ENCODE results near the gene DGLUCY.
"Not testable (repeated sequence)": the region's sequence is repeated elsewhere in the genome, so short reads cannot be mapped to it uniquely, and the experiment has no call there.

Gene DGLUCY

GRCh38 chr14:91138511-91139359 lies 24.9 kb downstream of the DGLUCY start:
- peak; percentile 16 for DNase-seq

DNA sequence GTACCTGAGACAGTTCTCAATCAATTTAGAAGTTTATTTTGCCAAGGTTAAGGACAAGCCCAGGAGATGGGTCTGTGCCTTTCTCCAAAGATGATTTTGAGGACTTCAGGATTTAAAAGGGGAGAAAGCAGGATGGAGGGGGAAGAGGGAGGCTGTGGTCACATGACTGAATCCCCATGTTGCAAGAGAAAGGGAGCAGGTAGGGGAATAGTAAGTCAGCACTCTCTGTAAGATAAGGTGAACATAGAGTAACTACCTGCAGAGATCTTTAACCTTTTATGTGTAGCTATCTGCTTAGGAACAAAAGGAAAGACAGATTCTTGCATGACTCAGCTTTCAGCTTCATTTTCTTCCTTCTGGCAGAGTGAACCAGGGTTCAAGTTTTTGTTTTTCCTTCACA lies 25.9 kb downstream of the DGLUCY start:
- no peak for DNase-seq

GRCh38 chr14:91140672-91141071 lies 26.8 kb downstream of the DGLUCY start:
- no peak for DNase-seq

GRCh38 chr14:91142214-91142668 lies 28.4 kb downstream of the DGLUCY start:
- DNase-seq = peak; percentile 14

DNA sequence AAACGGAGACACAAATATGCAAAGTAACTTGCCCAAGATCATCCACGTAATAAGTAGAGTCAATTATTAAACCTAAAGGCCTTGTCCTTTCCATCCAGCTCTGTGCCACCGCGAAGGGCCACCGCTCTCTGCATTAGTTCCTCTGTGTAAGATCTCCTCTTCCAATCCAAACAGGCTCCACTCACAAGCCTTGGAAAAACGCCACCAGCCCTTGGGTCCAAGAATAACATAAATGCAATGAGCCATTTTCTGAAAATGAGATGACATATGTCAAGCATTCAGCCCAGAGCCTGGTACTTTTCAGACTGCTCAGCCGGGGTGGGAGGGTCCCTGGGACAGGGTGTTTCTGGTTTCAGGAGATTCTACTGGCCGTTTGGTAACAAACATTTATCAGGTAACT lies 30.0 kb downstream of the DGLUCY start:
- no peak for DNase-seq

DNA sequence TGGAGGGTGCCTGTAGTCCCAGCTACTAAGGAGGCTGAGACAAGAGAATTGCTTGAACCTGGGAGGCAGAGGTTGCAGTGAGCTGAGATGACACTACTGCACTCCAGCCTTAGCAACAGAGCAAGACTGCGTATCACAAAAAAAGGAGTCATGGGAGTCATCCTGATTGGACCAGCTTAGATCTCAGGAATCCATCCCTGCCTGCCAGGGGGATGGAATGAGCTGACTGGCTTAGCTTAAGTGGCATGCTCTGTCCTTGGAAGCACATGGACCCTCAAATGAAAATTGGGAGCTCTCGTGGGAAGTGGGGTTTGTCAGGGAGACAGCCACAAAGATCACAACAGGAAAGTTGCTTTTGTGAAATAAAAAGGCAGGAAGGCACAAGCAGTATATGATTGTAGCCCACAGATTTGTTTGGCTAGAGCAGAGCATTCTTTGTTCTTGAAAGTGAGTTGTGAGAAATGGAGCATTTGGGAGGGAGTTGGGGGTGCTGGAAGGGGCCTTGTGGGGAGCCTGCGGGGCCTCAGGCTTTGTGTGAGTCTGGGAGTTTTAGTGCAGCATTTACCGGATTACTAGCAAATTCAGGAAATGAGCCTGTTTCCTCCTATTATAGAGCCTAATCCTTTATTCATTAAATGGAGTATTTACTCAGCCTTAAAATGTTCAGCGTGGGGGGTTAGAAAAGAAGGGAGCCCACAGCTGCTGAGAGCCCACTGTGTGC lies 30.7 kb downstream of the DGLUCY start:
- no peak for DNase-seq

- no peak for DNase-seq
These were observed 31.7 kb downstream of the DGLUCY start for GRCh38 chr14:91145391-91146160.

DNA sequence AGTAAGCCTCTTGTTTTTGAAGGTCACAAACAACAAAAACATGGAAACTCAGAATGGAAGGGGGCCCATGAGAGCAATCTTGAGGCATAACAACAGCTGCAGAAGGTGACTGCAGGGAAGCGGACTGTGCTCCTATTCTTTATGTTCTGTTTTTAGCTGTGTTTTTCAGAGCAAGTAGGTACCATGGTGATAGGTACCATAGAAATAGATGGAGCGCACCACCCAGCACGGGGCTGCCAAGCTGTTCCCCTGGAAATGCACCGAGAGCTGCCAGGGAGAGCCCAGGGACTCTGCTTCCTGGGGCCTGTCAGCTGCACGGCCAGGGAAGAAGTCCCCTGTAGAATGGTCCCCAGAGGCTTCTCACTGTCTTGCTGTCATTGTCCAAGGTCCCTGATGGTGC lies 32.8 kb downstream of the DGLUCY start:
- DNase-seq = no peak

DNA sequence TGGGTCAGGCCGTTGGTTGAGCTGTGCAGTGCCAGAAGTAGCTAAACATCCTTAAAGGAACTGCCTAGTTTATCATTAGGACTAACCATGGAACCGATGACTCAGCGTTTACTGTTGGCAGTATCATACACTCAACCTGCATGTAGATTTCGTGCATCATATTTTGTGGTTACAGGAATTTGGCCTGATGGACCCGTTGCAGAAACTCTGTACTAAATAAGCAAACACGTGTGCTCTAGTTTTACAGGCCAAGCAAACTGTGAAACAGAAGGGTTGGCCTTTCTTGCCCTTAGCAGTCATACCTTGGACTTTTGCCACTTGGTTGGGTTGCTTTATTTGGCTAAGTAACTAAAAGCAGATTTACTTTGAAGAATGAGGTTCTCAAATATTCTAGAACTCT lies 35.6 kb downstream of the DGLUCY start:
- no peak for DNase-seq

DNA sequence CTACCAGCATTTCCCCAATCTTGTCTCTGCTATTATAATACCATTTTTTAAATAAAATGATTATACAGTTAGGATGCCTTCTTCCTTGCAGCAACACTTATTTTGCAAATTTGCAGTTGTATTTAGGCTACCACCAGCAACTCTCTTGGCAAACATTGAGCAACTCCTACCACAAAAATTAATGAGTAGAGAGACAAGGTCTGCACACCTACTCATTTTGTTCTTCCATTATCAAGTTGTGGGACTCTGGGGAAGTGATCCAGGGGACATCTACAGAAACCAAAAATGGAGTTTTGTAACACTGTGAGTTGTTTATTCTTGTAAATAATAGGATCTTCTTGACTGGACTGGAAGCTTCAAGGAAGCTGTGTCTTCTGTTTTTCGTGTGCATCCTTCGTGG lies 38.6 kb downstream of the DGLUCY start:
- DNase-seq = no peak

DNA sequence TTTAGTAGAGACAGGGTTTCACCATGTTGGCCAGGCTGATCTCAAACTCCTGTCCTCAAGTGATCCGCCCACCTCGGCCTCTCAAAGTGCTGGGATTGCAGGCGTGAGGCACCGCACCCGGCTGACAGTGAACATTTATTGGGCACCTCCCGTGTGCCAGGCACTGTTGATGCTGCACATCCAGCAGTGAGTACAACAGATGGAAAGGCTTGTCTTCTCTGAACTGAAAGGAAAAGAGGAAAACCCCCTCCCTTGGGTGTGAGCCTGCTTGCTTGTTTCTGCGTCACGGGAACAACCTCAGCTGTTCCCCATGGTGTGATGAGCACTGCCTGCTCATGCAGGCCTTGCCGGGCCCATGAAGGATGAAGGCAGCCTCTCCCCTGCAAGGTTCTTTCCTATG lies 39.5 kb downstream of the DGLUCY start:
- DNase-seq = no peak

GRCh38 chr14:91154851-91155625 lies 41.2 kb downstream of the DGLUCY start:
- no peak for DNase-seq

DNA sequence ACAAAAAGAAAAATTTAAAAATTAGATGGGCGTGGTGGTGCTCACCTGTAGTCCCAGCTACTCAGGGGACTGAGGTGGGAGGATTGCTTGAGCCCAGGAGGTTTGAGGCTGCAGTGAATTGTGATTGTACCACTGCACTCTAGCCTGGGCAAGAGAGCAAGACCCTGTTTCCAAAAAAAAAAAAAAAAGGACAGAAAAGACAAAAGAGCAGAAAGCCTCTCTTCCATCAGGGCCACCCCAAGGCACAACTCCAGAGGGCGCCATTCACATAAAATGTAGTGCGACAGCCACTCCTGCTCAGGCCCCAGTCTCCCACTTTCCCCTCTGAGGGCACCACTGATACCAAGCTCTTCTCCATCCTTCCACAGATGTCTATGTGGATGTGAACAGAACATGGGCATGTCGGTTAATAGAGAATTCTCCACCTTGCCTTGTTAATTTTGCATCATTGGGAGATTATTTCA lies 41.8 kb downstream of the DGLUCY start:
- DNase-seq = no peak

GRCh38 chr14:91156142-91156666 lies 42.3 kb downstream of the DGLUCY start:
- DNase-seq = not testable (repeated sequence)

DNA sequence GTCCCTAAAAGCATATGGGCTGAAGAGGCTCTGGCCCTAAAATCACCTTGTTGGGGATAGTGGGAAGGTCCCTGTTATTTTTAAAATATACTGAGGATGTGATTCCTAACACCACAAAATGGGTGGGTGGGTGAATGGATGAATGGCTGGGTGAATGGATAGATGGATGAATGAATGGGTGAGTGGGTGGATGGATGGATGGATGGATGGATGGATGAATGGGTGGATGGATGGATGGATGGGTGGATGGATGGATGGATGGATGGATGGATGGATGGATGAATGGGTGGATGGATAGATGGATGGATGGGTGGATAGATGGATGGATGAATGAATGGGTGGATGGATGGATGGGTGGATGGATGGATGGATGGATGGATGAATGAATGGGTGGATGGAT lies 43.0 kb downstream of the DGLUCY start:
- not testable (repeated sequence) for DNase-seq

GRCh38 chr14:91158091-91158790 lies 44.4 kb downstream of the DGLUCY start:
- no peak for DNase-seq

- no peak for DNase-seq
These were observed 45.3 kb downstream of the DGLUCY start for GRCh38 chr14:91159182-91159581.

DNA sequence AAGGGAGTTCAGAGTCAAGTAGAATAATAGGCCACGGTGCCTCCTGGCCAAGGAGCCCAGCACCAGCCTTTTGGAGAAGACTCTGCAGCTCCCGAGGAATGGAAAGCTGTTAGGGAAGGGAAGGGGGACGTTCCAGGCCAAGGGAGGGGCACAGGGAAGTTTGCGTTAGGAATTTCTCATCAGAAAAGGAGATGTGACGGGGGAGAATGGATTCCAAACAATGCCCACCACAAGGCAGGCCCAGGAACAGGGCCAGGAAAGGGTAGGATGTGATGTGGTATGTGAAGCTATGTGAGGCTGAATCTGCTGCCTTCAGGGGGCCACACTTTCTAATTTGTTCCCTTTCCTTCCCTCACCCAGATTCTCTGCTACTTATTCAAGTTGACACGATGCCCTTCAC lies 46.0 kb downstream of the DGLUCY start:
- no peak for DNase-seq

- no peak for DNase-seq
These were observed 49.4 kb downstream of the DGLUCY start for GRCh38 chr14:91163316-91163715.

- no peak for DNase-seq
These were observed 50.8 kb downstream of the DGLUCY start for GRCh38 chr14:91164676-91165075.

- no peak for DNase-seq
These were observed 53.5 kb downstream of the DGLUCY start for GRCh38 chr14:91167380-91167770.

- no peak for DNase-seq
These were observed 56.1 kb downstream of the DGLUCY start for GRCh38 chr14:91169951-91170350.
